ENCODE results near the gene CNPY4.

Gene CNPY4

DNA sequence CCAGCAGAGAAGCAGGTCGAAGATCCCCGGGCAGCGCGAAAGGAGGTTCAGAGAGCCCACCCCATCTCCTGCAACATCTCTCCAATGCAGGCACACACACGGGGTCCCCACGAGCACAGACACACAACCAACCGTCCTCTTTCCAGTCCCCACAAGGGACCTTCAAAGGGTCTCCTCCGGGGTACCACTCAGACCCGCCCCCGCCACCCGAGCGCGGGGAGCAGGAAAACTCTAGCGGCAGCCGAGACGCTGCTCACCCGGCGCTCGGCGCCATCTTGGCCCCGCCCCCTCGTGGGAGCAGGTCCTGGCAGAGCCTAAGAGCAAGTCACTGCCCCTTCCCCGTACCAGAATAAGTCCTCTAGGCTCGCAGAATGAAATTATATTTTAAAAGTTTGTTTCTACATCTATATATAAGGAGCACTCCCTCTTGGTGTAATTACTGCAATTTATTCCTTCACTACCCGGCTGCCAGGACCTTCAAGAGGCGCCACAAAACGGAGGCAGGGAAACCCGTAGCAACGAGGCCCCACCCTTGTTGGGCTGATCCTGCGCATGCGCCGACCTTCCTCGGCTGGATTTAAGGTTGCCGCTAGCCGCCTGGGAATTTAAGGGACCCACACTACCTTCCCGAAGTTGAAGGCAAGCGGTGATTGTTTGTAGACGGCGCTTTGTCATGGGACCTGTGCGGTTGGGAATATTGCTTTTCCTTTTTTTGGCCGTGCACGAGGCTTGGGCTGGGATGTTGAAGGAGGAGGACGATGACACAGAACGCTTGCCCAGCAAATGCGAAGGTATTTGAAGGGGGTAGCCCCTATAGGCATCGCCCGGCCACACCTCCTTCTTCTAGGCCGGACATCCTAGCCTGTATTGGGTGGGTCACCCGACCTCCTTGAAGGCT, at the start of gene CNPY4, which contains the start of gene TAF6:
Gene CNPY4 (plus strand): TSS at position 563 of the 898 bp plus-strand sequence. CDS start 111 bp downstream, at position 674.
Gene TAF6 (minus strand): TSS at position 287 of the 898 bp plus-strand sequence. CDS start 5,149 bp downstream, outside the sequence.
- DNase-seq (ENCODE audit: low spot score) = peak; percentile 95

- DNase-seq (ENCODE audit: low spot score) = no peak
Observed at GRCh38 chr7:100069991-100070390, 49.4 kb upstream of the CNPY4 start.

GRCh38 chr7:100071018-100071723, 48.3 kb upstream of the CNPY4 start:
- DNase-seq (ENCODE audit: low spot score) = no peak

- no peak for DNase-seq (ENCODE audit: low spot score)
Observed at GRCh38 chr7:100072462-100072861, 47.0 kb upstream of the CNPY4 start.

GRCh38 chr7:100074841-100075240, 44.6 kb upstream of the CNPY4 start:
- DNase-seq (ENCODE audit: low spot score) = no peak

DNA sequence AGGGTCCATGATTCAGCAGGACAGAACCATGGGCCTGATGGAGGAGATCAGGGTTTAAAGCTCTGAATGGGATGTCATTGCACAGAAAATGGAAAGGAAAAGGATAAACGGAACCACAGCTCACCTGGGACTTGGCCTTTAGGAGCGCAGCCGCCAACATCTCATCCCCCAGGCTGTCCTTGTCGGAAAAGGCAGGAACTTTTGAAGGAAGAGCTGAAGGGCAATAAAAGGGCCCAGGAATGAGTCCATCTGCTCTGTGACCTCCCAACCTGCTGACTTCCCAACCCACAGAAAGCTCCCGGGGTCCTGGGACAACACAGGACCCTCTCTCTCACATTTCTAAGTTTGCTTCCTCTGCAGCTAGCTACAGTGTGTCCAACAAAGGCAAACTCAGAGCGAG, 44.0 kb upstream of the CNPY4 start:
- DNase-seq (ENCODE audit: low spot score) = no peak

DNA sequence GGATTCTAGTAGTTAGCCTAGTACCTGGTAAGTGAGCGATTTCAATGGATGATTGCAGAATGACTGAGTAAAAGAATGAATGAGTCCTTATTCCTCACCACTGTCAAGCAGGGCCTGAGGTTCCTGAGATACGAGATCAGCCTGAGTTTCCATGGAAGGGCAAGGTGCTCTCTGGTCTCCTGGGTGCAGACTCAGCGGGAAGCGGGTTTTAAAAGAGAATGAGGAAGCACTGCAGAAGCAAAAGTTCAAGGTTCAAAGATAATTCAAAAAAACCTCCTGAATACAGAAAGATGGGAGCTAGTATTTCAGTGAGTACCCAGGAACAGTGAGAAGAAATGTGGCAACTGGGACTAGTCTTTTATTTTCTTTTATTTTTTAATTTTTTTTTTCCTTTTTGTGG, 42.2 kb upstream of the CNPY4 start:
- DNase-seq (ENCODE audit: low spot score) = peak; percentile 44

- no peak for DNase-seq (ENCODE audit: low spot score)
Observed at GRCh38 chr7:100079024-100079560, 40.3 kb upstream of the CNPY4 start.

DNA sequence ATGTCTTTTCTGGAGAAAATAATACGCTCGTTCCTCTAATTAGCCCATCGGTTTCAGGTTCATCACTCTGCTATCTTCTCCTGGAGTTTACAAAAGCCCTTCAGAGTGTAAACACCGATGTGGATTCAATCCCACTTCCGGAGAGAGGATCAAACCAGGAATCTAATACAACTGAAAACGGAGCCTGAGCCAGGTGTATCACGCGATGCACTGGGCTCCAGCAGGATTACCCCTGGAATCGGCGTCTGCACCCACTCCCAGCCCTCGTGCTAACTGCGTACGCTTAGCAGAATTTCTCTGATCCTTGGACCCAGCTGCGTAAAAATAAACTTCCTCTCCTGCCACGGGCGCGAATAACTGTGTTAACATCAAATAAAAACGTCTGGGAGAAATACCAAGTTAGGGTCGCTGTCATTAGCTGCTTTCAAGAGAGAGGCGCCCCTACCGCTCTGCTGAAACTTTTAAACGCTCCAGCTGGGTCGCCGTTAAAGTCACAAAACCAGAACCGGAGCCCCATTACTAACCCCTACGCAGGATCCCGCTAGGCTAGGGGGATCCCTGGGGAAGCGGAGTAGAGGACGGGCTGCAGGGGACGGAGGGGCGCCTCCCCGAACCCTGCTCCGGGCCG, 38.4 kb upstream of the CNPY4 start:
- DNase-seq (ENCODE audit: low spot score) = peak; percentile 44

GRCh38 chr7:100081535-100082102, 37.8 kb upstream of the CNPY4 start, which contains the start of gene ZNF3:
Gene ZNF3 (minus strand): TSS chr7:100081723. CDS start chr7:100077357, 4,366 bp downstream.
- peak; percentile 99 for DNase-seq (ENCODE audit: low spot score)

- DNase-seq (ENCODE audit: low spot score) = no peak
Observed at GRCh38 chr7:100082978-100083377, 36.5 kb upstream of the CNPY4 start.

DNA sequence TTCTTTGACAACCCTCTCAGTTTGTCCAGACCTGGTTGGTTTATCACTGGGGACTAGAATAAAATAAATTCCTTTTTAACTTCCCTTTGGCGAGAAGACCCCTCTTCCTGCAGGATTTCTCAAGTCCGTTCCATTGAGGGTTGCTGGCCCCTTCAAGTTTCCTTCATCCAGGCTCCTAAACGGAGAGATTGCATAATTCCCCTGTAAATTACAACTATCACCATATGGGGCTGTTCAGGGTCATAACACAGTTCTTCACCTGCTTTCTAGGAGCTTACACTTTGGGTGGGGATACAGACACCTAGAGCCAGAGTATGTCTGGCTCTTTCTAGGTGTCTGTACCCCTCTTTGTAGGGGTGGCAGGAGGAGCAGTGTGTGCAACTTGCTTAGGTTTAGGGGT, 33.9 kb upstream of the CNPY4 start:
- DNase-seq (ENCODE audit: low spot score) = no peak

DNA sequence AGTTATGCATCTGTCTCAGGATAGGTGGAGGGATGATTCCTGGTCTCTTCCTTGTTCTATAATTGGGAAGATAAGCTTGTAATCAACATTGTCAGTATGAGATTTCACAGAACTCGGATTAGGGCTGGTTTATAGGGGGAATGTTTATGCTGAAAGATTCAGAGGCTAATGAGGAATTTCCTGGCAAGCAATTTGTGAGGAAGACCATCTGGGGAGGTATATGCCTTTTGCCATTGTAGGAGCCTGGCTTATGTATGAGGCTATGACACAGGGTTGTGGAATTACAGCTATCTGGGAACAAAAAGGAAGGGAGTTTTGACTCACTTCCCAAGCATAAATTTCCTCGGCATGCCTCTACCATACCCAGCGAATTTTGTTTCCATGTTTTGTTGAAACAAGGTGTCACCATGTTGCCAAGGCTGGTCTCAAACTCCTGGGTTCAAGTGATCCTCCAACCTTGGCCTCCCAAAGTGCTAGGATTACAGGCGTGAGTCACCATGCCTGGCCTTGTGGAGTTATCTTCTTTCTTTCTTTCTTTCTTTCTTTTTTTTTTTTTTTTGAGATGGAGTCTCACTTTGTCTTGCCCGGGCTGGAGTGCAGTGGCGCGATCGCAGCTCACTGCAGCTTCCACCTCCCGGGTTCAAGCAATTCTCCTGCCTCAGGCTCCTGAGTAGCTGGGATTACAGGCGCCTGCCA, 32.2 kb upstream of the CNPY4 start:
- peak; percentile 96 for DNase-seq (ENCODE audit: low spot score)

GRCh38 chr7:100088095-100088620, 31.3 kb upstream of the CNPY4 start:
- DNase-seq (ENCODE audit: low spot score) = no peak

GRCh38 chr7:100088621-100089457, 30.6 kb upstream of the CNPY4 start, which contains the start of gene COPS6:
Gene COPS6 (plus strand): TSS chr7:100088969. CDS start chr7:100088991, 22 bp downstream.
- peak; percentile 82 for DNase-seq (ENCODE audit: low spot score)

- peak; percentile 43 for DNase-seq (ENCODE audit: low spot score)
Observed at GRCh38 chr7:100089458-100090196, 29.8 kb upstream of the CNPY4 start.

DNA sequence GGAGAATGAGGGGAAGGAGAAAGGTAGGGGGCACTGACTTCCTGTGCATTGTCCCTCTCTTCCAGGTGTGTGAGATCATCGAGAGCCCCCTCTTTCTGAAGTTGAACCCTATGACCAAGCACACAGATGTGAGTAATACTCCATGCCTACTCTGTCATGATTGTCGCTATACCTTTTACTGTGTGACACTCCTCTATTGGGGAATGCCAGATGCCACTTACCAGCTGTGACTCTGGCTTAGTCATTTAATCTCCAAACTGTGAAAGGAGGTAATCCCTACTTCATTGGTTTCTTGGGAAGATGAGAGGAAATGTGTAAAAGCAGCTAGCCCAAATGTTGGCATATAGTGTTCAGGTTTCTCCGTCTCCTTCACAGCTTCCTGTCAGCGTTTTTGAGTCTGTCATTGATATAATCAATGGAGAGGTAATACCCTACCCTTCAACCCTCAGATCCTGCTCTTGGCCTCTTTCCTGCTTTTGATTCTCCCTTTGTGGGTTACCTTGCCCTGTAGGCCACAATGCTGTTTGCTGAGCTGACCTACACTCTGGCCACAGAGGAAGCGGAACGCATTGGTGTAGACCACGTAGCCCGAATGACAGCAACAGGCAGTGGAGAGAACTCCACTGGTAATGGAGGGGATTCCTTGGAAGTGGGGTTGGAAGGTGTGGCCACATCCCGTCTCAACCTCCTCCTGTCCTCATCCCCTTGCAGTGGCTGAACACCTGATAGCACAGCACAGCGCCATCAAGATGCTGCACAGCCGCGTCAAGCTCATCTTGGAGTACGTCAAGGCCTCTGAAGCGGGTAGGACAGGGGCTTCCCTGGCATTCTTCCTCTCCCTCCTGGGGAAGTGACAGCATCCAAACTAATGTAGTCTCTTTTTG, 28.7 kb upstream of the CNPY4 start:
- DNase-seq (ENCODE audit: low spot score) = peak; percentile 52

Data from kidney tubule cell (primary cell).